ENCODE measurements around the gene LSAMP.

DNA sequence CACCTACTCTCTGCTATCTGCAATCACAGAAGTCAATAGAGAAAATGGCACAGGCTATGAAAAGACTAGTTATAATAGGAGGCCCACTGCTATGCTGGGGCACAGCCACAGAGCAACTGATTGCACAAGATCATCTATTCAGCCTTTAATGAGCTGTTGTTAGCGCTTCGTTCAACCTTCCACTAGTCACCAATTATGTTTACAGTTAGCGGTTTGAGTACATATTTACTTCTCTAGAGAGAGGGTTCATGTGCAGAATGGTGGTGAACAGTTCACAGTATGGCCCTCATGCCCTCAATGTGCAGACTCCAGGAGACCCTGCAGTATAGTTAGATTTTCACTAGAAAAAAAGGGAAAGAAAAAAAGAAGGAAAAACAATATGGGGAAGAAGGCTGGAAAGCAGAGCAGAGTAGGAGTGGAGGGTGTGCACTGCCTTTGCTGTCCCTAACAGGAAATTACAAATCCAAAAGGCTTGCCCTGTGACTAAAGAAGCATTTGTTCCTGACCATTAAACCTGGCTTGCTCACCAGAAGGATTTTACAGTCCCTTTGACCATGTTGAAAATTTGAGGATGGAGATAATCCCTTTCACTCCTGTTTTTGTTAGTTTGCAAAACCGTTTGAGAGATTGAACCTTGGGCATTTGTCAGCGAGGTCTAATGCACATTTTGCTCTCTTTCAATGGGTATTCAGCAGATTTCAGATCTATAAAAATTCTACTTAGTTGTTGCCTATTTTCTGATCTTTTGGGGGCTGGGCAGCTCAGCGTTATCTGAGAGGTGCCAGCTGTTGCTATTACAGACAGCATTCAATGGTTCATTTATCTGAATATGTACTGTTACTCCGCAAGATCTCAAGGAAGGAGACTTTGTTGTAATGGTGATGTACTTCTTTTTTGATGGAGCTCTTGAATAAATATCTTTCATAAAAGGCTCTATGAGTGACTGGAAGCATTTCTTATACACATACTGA is 296.1 kb downstream of the LSAMP start:
- TF ChIP-seq MAFK (IDR thresholded peaks at IDR 0.05; ENCODE audit: partially characterized antibody) (no peak), CBX8 (IDR thresholded peaks at IDR 0.05) (no peak), POLR2A (IDR thresholded peaks at IDR 0.05; ENCODE audit: low read length) (no peak)
- TF ChIP-seq, protein P1, sequence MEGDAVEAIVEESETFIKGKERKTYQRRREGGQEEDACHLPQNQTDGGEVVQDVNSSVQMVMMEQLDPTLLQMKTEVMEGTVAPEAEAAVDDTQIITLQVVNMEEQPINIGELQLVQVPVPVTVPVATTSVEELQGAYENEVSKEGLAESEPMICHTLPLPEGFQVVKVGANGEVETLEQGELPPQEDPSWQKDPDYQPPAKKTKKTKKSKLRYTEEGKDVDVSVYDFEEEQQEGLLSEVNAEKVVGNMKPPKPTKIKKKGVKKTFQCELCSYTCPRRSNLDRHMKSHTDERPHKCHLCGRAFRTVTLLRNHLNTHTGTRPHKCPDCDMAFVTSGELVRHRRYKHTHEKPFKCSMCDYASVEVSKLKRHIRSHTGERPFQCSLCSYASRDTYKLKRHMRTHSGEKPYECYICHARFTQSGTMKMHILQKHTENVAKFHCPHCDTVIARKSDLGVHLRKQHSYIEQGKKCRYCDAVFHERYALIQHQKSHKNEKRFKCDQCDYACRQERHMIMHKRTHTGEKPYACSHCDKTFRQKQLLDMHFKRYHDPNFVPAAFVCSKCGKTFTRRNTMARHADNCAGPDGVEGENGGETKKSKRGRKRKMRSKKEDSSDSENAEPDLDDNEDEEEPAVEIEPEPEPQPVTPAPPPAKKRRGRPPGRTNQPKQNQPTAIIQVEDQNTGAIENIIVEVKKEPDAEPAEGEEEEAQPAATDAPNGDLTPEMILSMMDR (IDR thresholded peaks at IDR 0.05), result no peak
